Measurements from ENCODE around the gene CNTNAP2. TPM values are rescaled to one million over a fixed set of nuclear protein-coding genes. Genes with fewer than 3 reads are reported as not detected.

CNTNAP2 gene
- total and polyA plus RNA-seq, 2 of the 8 experiments (the other 6 are each of a cell fraction or from before 2014, with no cell fraction given), result 27.9 to 71.0 TPM

DNA sequence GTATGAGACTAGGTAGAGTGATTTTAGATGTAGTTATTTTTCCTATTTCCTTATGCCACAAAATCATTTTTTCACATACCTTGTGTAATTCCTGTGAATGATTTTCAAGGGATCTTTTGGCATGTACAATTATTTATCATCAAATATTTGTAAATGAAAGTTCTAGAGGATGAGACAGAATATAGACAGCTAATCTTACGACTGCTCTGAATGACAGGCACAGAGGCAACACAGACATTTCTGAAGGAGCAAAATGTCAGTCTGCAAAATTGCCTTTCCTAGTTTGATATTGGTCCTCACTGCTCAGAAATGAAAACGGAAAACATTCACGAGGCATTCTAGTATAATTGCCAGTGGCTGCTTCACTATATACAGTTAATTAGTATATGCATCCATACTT lies 1663.3 kb downstream of the CNTNAP2 start (continued):
- TF ChIP-seq PHF8 (conservative IDR thresholded peaks at IDR 0.05; ENCODE audit: low read depth, low read length) (no peak), JUND (IDR thresholded peaks at IDR 0.05; ENCODE audit: low read length) (no peak)
- TF ChIP-seq, protein P1, sequence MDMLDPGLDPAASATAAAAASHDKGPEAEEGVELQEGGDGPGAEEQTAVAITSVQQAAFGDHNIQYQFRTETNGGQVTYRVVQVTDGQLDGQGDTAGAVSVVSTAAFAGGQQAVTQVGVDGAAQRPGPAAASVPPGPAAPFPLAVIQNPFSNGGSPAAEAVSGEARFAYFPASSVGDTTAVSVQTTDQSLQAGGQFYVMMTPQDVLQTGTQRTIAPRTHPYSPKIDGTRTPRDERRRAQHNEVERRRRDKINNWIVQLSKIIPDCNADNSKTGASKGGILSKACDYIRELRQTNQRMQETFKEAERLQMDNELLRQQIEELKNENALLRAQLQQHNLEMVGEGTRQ (IDR thresholded peaks at IDR 0.05; ENCODE audit: low read length), result no peak
